ENCODE data around the gene ILDR2.

GRCh38 chr1:166952002-166952746 lies 23.2 kb downstream of the ILDR2 start:
- TF ChIP-seq CTCF (optimal IDR thresholded peaks at IDR 0.05 in 1 of 3, IDR thresholded peaks at IDR 0.05 in 1 of 3, conservative IDR thresholded peaks at IDR 0.05 in 1 of 3; ENCODE audit: extremely low read depth in 1 of 3, insufficient read depth in 2 of 3, low read length in 3 of 3), result no peak
- TF ChIP-seq EZH2 (IDR thresholded peaks at IDR 0.05; ENCODE audit: low read length), result no peak
